GM12878 (cell line): ENCODE results near the gene GALNT17. TPM values are rescaled to one million over a fixed set of nuclear protein-coding genes. Genes with fewer than 3 reads are reported as not detected.

ENCODE experiments used
- ATAC-seq: fragments of 200-7000 bp; cut with Tn5 transposase; 3 replicates; pipeline ENCODE4 v1.9.1; 2020; ENCODE audit warnings: mild to moderate bottlenecking, moderate library complexity
- BruUV-seq: library from RNA; stranded (reverse); fragments of 400-500 nt; replicated peaks from 2 replicates; lab custom pipeline; 2021; lab: Mats Ljungman, UMichigan
- CTCF ChIA-PET: fragments of 300-600 bp; sonication (Branson Sonifier 250); formaldehyde crosslinking; extraction: SDS; loops from one replicate; lab custom pipeline; 2021; ENCODE audit warnings: inconsistent platforms; lab: Yijun Ruan, JAX
- POLR2A ChIA-PET: fragments of 350-600 bp; formaldehyde crosslinking; extraction: SDS; loops from one replicate; lab custom pipeline; 2021; ENCODE audit warnings: inconsistent platforms; lab: Charles Lee
- RAD21 ChIA-PET: fragments of 300-600 bp; sonication (Branson Sonifier 250); formaldehyde crosslinking; loops from one replicate; lab custom pipeline; 2023; ENCODE audit warnings: antibody characterized with exemption; ENCODE audit not compliant: unreplicated experiment; lab: Charles Lee
- SMC1A ChIA-PET: fragments of 300-600 bp; sonication (Branson Sonifier 250); formaldehyde crosslinking; loops from one replicate; lab custom pipeline; 2023; ENCODE audit not compliant: unreplicated experiment, uncharacterized antibody; lab: Charles Lee
- DNase-seq: peaks from one replicate; pipeline ENCODE4 v3.0.0-alpha.2; 2011; ENCODE audit warnings: low read depth, low spot score
- FAIRE-seq: peaks from 3 replicates; lab custom pipeline; 2011; peaks lifted over from hg19 to GRCh38; lab: Jason Lieb, UNC
- H2AFZ ChIP-seq: 2 replicates; pipeline ENCODE4 v1.6.0; 2011; ENCODE audit warnings: low read depth, low read length, control low read depth; ENCODE audit not compliant: control insufficient read depth
- H3K27ac ChIP-seq: 2 replicates; pipeline ENCODE4 v1.5.1; 2011; ENCODE audit warnings: control low read depth; ENCODE audit not compliant: control insufficient read depth, insufficient read depth
- H3K27me3 ChIP-seq, 2 experiments: replicated peaks in 1 of 2; 2 replicates each; pipeline versions ENCODE4 v1.6.0 to v1.6.1; 2011; ENCODE audit warnings: low read length in 1 of 2; ENCODE audit not compliant: control insufficient read depth in 2 of 2, insufficient read depth in 2 of 2
- H3K36me3 ChIP-seq, 2 experiments: 2 replicates each; pipeline ENCODE4 v1.5.1; 2011; ENCODE audit warnings: low read length in 1 of 2; ENCODE audit not compliant: control insufficient read depth in 2 of 2, insufficient read depth in 2 of 2
- H3K4me1 ChIP-seq: 2 replicates; pipeline ENCODE4 v1.6.1; 2011; ENCODE audit warnings: mild to moderate bottlenecking, low read length, moderate library complexity, mixed read lengths; ENCODE audit not compliant: control insufficient read depth, insufficient read depth
- H3K4me2 ChIP-seq: 2 replicates; pipeline ENCODE4 v1.6.0; 2011; ENCODE audit warnings: control low read depth; ENCODE audit not compliant: control insufficient read depth, insufficient read depth
- H3K4me3 ChIP-seq: fragments of 200-600 bp; sonication (generic); 2 replicates; pipeline ENCODE4 v1.5.1; 2016
- H3K79me2 ChIP-seq: 2 replicates; pipeline ENCODE4 v1.6.0; 2011; ENCODE audit warnings: low read length; ENCODE audit not compliant: control insufficient read depth, insufficient read depth
- H3K9ac ChIP-seq: 2 replicates; pipeline ENCODE4 v1.8.0; 2011; ENCODE audit warnings: low read length, control low read depth, mixed read lengths; ENCODE audit not compliant: control insufficient read depth, insufficient read depth
- H3K9me3 ChIP-seq: replicated peaks from 3 replicates; pipeline ENCODE4 v1.5.1; 2011; ENCODE audit warnings: mild to moderate bottlenecking, low read length; ENCODE audit not compliant: control insufficient read depth, insufficient read depth
- H4K20me1 ChIP-seq: 2 replicates; pipeline ENCODE4 v1.6.0; 2011; ENCODE audit not compliant: control insufficient read depth, insufficient read depth
- BCL11A ChIP-seq: IDR thresholded peaks from 2 replicates; pipeline ENCODE4 v1.6.1; 2011; ENCODE audit warnings: low read depth, low read length
- CBX5 ChIP-seq: sonication (generic); IDR thresholded peaks from 2 replicates; pipeline ENCODE4 v1.6.1; 2016; ENCODE audit warnings: low read depth, moderate library complexity, mild to moderate bottlenecking, inconsistent platforms
- CREM ChIP-seq: IDR thresholded peaks from 2 replicates; pipeline ENCODE4 v1.6.1; 2014; ENCODE audit warnings: antibody characterized with exemption, low read depth
- CTCF ChIP-seq, 3 experiments: IDR thresholded peaks in 2 of 3; conservative IDR thresholded peaks in 1 of 3; 2 replicates each; pipeline ENCODE4 v1.5.1; 2011; ENCODE audit warnings: low read depth in 3 of 3, low read length in 3 of 3, mild to moderate bottlenecking in 3 of 3, control low read depth in 2 of 3, moderate library complexity in 2 of 3, inconsistent platforms in 1 of 3, mixed read lengths in 1 of 3; ENCODE audit not compliant: control insufficient read depth in 2 of 3, insufficient read depth in 1 of 3; ENCODE audit errors: extremely low read depth in 1 of 3
- E2F4 ChIP-seq: IDR thresholded peaks from 2 replicates; pipeline ENCODE4 v1.6.1; 2012; ENCODE audit warnings: low read depth, low read length, improper control_type of control experiment
- EGR1 ChIP-seq, 2 experiments: IDR thresholded peaks; 1 replicate in 1 of 2; 2 replicates in 1 of 2; pipeline ENCODE4 v1.6.1; 2011 to 2012; ENCODE audit warnings: low read depth in 2 of 2, low read length in 2 of 2, borderline replicate concordance in 1 of 2, mild to moderate bottlenecking in 1 of 2, moderate library complexity in 1 of 2
- EP300 ChIP-seq, 2 experiments: fragments of 150-350 bp in 1 of 2; IDR thresholded peaks; 2 replicates each; pipeline ENCODE4 v1.6.1; 2011 to 2012; ENCODE audit warnings: low read depth in 2 of 2, low read length in 2 of 2, borderline replicate concordance in 1 of 2, improper control_type of control experiment in 1 of 2, inconsistent platforms in 1 of 2; ENCODE audit not compliant: control insufficient read depth in 1 of 2
- GATAD2B ChIP-seq: fragments of 450-650 bp; conservative IDR thresholded peaks from 2 replicates; pipeline ENCODE4 v1.6.1; 2017; ENCODE audit warnings: low read depth, mild to moderate bottlenecking, moderate library complexity
- MEF2A ChIP-seq: IDR thresholded peaks from 2 replicates; pipeline ENCODE4 v1.6.1; 2011; ENCODE audit warnings: low read depth, mild to moderate bottlenecking, low read length, moderate library complexity; ENCODE audit not compliant: insufficient read depth
- NFIC ChIP-seq: IDR thresholded peaks from 2 replicates; pipeline ENCODE4 v1.6.1; 2012; ENCODE audit warnings: low read depth, mild to moderate bottlenecking, inconsistent platforms, low read length, moderate library complexity
- NFYA ChIP-seq: IDR thresholded peaks from 2 replicates; pipeline ENCODE4 v1.6.1; 2011; ENCODE audit warnings: low read depth, mild to moderate bottlenecking, low read length, improper control_type of control experiment, borderline replicate concordance
- RB1 ChIP-seq: fragments of 450-650 bp; formaldehyde crosslinking; IDR thresholded peaks from 2 replicates; pipeline ENCODE4 v1.6.1; 2017; ENCODE audit warnings: mild to moderate bottlenecking, borderline replicate concordance
- ZBTB4 ChIP-seq: fragments of 450-650 bp; formaldehyde crosslinking; IDR thresholded peaks from 2 replicates; pipeline ENCODE4 v1.4.0; 2022; ENCODE audit warnings: mild to moderate bottlenecking, moderate library complexity
- ZNF24 ChIP-seq: fragments of 450-650 bp; IDR thresholded peaks from 2 replicates; pipeline ENCODE4 v1.6.1; 2017; ENCODE audit warnings: antibody characterized with exemption, mild to moderate bottlenecking
- WGBS: methylation state at CpG from one replicate; pipeline ENCODE4 v1.1.6; 2016; ENCODE audit warnings: low lambda C conversion rate; ENCODE audit not compliant: insufficient replicate concordance, insufficient coverage; ENCODE audit errors: missing lambda C conversion rate; 5-methylcytosine and 5-hydroxymethylcytosine counted together
- in situ Hi-C: fragments of 300-500 bp; cut with MboI; formaldehyde crosslinking; loops from 9 replicates; pipeline ENCODE4 v1.14.3; 2018; ENCODE audit warnings: mixed read lengths
- intact Hi-C: fragments of 100-400 bp; cut with micrococcal nuclease; formaldehyde crosslinking; loops from one replicate; pipeline ENCODE4 v1.14.2; 2022; ENCODE audit not compliant: unreplicated experiment
- polyA plus RNA-seq, 11 experiments: library from polyadenylated mRNA; depleted of rRNA in 4 of 11; unstranded in 6 of 11; stranded (reverse) in 5 of 11; fragments of >200 nt; fragmentation: Nextera tagmentation in 4 of 11; fragmentation: Illumina TruSeq in 1 of 11; extraction: Ambion mirVana in 4 of 11; extraction: Trizol in 1 of 11; gene quantifications; 1 replicate in 1 of 11; 2 replicates in 10 of 11; pipeline versions ENCODE4 v1.2.1 to v1.2.3, GENCODE V29; 2011 to 2016; ENCODE audit warnings: inconsistent platforms in 2 of 11, missing spikeins in 2 of 11, low read depth in 1 of 11
- total RNA-seq, 4 experiments: library from RNA; depleted of rRNA in 3 of 4; stranded (reverse); fragments of >200 nt in 3 of 4; fragmentation: Illumina TruSeq in 1 of 4; extraction: Trizol in 1 of 4; gene quantifications; 2 replicates each; pipeline versions ENCODE4 v1.2.1 to v1.2.3, GENCODE V29; 2013 to 2021

Gene GALNT17
- total and polyA plus RNA-seq, 10 of the 15 experiments (the other 5 are each of a cell fraction or from before 2014, with no cell fraction given): 0.12 to 0.15 TPM; not detected in 8

GRCh38 chr7:71495828-71496227, 363.9 kb downstream of the GALNT17 start (continued):
- TF ChIP-seq NFIC: no peak
- no peak for TF ChIP-seq EGR1 (IDR thresholded peaks at IDR 0.05; ENCODE audit: borderline replicate concordance in 1 of 2, low read depth in 2 of 2, low read length in 2 of 2)
- no peak for TF ChIP-seq CREM
- TF ChIP-seq CTCF (IDR thresholded peaks at IDR 0.05 in 2 of 3, conservative IDR thresholded peaks at IDR 0.05 in 1 of 3; ENCODE audit: control insufficient read depth in 2 of 3, extremely low read depth in 1 of 3, insufficient read depth in 1 of 3, low read depth in 3 of 3, low read length in 3 of 3): no peak
- TF ChIP-seq BCL11A: no peak
- TF ChIP-seq EP300 (IDR thresholded peaks at IDR 0.05; ENCODE audit: borderline replicate concordance in 1 of 2, control insufficient read depth in 1 of 2, low read depth in 2 of 2, low read length in 2 of 2): no peak
- TF ChIP-seq GATAD2B: no peak

GRCh38 chr7:71497256-71497946, 365.5 kb downstream of the GALNT17 start:
- ChIA-PET RAD21 (no interaction called here), CTCF (no interaction called here)
- in situ Hi-C loops: no loop called here

More at GRCh38 chr7:71497256-71497946, 365.5 kb downstream of the GALNT17 start:
- Histone ChIP-seq H3K4me2 (no peak overlapping the region), H4K20me1 (no peaks in the 10 kb centered on the region), H3K36me3 (no peaks in the 10 kb centered on the region), H3K4me1 (no peaks in the 10 kb centered on the region), H3K79me2 (no peaks in the 10 kb centered on the region), H2AFZ (no peak overlapping the region), H3K9ac (no peak overlapping the region), H3K9me3 (no peaks in the 10 kb centered on the region; the same call in 2 of the 3 replicates), H3K4me3 (no peak overlapping the region), H3K27me3 (no peaks in the 10 kb centered on the region), H3K27ac (no peak overlapping the region)
- no peak for TF ChIP-seq ZNF24
- no peak for TF ChIP-seq ZBTB4 (CRISPR knock-in tag)
- no peak for TF ChIP-seq RB1
- TF ChIP-seq NFYA: no peak
- TF ChIP-seq E2F4: no peak
- no peak for TF ChIP-seq CBX5
- TF ChIP-seq MEF2A: no peak
- DNase-seq (no peak), ATAC-seq (no peak), FAIRE-seq (no peak)
- intact Hi-C loops: no loop called here
- SMC1A ChIA-PET: no interaction called here
- WGBS: 25% methylated on average over 8 of the region's 8 CpGs
- POLR2A ChIA-PET: no interaction called here
- BruUV-seq: no TSS peak
